Epidermal melanocyte (primary cell): ENCODE measurements around the gene PMM2.
"Not testable (repeated sequence)": the region's sequence is repeated elsewhere in the genome, so short reads cannot be mapped to it uniquely, and the experiment has no call there.

ENCODE experiments used
- DNase-seq: peaks from one replicate; pipeline ENCODE4 v3.0.0; 2011; ENCODE audit warnings: low spot score; ENCODE audit not compliant: insufficient read length

The PMM2 gene

GRCh38 chr16:8866884-8867215, 69.2 kb downstream of the PMM2 start:
- DNase-seq: no peak

- no peak for DNase-seq
Measured at GRCh38 chr16:8867216-8867931, 69.7 kb downstream of the PMM2 start.

GRCh38 chr16:8867932-8868415, 70.3 kb downstream of the PMM2 start:
- DNase-seq: no peak

GRCh38 chr16:8868416-8869211, 71.0 kb downstream of the PMM2 start, which contains the start of gene CARHSP1:
Gene CARHSP1 (minus strand): TSS chr16:8869006. CDS start chr16:8859328, 9,678 bp downstream.
- peak; percentile 94 for DNase-seq

GRCh38 chr16:8869212-8869987, 71.8 kb downstream of the PMM2 start:
- DNase-seq: no peak

- DNase-seq: not testable (repeated sequence)
Measured at GRCh38 chr16:8869988-8870241, 72.3 kb downstream of the PMM2 start.

GRCh38 chr16:8872071-8872470, 74.4 kb downstream of the PMM2 start:
- DNase-seq: no peak

GRCh38 chr16:8872967-8873865, 75.6 kb downstream of the PMM2 start:
- DNase-seq: no peak

GRCh38 chr16:8873866-8874195, 76.2 kb downstream of the PMM2 start:
- not testable (repeated sequence) for DNase-seq

GRCh38 chr16:8874388-8874787, 76.7 kb downstream of the PMM2 start:
- DNase-seq: no peak

GRCh38 chr16:8875317-8875716, 77.7 kb downstream of the PMM2 start:
- not testable (repeated sequence) for DNase-seq

- DNase-seq: no peak
Measured at GRCh38 chr16:8877894-8878522, 80.4 kb downstream of the PMM2 start.

- no peak for DNase-seq
Measured at GRCh38 chr16:8878523-8878911, 80.9 kb downstream of the PMM2 start.

- no peak for DNase-seq
Measured at GRCh38 chr16:8880839-8881510, 83.3 kb downstream of the PMM2 start.

- DNase-seq: no peak
Measured at GRCh38 chr16:8882041-8882617, 84.5 kb downstream of the PMM2 start, which contains the start of gene LITAFD. Gene LITAFD (plus strand): TSS chr16:8882351. CDS start chr16:8884356, 2,005 bp downstream.

GRCh38 chr16:8882725-8883377, 85.2 kb downstream of the PMM2 start:
- DNase-seq: no peak

- DNase-seq: no peak
Measured at GRCh38 chr16:8885674-8886592, 88.3 kb downstream of the PMM2 start.
